Stimulated activated naive CD8-positive, alpha-beta T cell treated with anti-CD3 and anti-CD28 coated beads, Interleukin-15, Interleukin-2, amounts not matched to agents 100 ng/mL and 50 ng/mL, for 24 hours (primary cell): ENCODE data around the gene RTTN.

Source experiments
- H3K27ac Mint-ChIP-seq: one replicate; pipeline ENCODE4 v1.8.0; 2021; ENCODE audit warnings: mild to moderate bottlenecking, mixed read lengths
- H3K27me3 Mint-ChIP-seq: one replicate; pipeline ENCODE4 v1.8.0; 2021; ENCODE audit warnings: mixed read lengths
- H3K36me3 Mint-ChIP-seq: one replicate; pipeline ENCODE4 v1.8.0; 2021; ENCODE audit warnings: low read depth, mixed read lengths
- H3K4me1 Mint-ChIP-seq: one replicate; pipeline ENCODE4 v1.8.0; 2021; ENCODE audit warnings: low read depth, mixed read lengths
- H3K4me3 Mint-ChIP-seq: one replicate; pipeline ENCODE4 v1.8.0; 2021; ENCODE audit warnings: mild to moderate bottlenecking, mixed read lengths
- H3K9me3 Mint-ChIP-seq: one replicate; pipeline ENCODE4 v1.8.0; 2021; ENCODE audit warnings: mixed read lengths

Gene RTTN

GRCh38 chr18:69956665-69957620, 248.5 kb downstream of the RTTN start:
- Mint-ChIP-seq H3K9me3 (peaks cover 4% of the 10 kb centered on the region), H3K4me1 (peaks cover 12% of the 10 kb centered on the region), H3K27me3 (no peaks in the 10 kb centered on the region), H3K27ac (no peak overlapping the region), H3K36me3 (peaks cover 15% of the 10 kb centered on the region), H3K4me3 (no peak overlapping the region)

- H3K4me1 Mint-ChIP-seq: peaks cover 12% of the 10 kb centered on the region
- H3K27me3 Mint-ChIP-seq: no peaks in the 10 kb centered on the region
- peaks cover 18% of the 10 kb centered on the region for H3K36me3 Mint-ChIP-seq
- no peak overlapping the region for H3K4me3 Mint-ChIP-seq
- peaks cover 8% of the 10 kb centered on the region for H3K9me3 Mint-ChIP-seq
- no peak overlapping the region for H3K27ac Mint-ChIP-seq
Observed at GRCh38 chr18:69956057-69956456, 249.4 kb downstream of the RTTN start.

DNA sequence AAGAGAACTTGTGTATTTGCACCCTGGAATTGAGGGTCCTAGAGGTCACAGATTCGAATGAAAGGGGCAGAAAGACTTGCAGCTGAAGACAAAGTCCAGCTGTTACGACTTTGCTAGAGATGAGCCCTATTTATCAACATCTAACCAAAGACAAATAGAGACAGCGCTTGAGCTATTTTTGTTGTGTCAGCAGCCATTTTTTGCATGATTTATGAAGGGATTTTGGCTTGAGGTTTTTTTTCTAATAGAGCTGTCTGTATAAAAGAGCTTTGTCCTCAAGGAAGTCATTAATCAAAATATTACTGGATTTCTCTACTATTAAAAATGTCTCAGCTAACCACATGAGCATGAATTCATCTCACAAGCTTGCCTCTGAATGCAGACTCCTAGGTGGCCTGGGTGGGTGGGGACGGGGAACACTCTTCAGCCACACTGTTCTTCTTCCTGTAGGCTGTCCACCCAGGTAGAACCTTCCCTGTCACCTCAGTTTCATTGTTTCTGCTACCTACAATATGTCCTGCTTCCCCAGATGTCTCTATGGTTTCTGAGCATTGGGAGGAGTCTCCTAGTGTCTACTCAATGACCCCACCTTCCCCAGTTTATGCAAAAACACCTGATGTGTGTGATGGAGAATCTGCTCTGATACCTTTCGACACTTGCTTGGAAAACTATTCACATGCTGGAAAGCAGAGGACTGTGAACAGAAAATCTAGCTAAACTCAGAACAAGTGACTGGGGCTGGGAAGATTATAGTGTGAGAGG, 250.6 kb downstream of the RTTN start:
- Mint-ChIP-seq H3K27me3 (no peaks in the 10 kb centered on the region), H3K4me1 (peaks cover 12% of the 10 kb centered on the region), H3K27ac (peak overlapping the region; percentile 56), H3K4me3 (no peak overlapping the region), H3K36me3 (peaks cover 18% of the 10 kb centered on the region), H3K9me3 (peaks cover 8% of the 10 kb centered on the region)

DNA sequence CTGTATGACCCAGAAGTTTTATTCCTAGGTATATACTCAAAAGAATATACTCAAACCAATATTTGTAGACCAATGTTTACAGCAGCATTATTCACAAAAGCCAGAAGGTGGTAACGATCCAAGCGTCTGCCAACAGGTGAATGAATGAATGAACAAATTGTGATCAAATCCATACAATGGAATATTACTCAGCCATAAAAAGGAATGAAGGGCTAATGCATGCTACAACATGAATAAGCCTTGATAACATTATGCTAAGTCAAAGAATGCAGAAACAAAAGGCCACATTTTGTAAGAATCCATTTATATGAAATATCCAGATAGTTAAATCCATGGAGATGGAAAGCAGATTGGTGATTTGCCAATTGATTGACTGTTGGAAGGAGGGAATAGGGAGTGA, 252.3 kb downstream of the RTTN start:
- Mint-ChIP-seq H3K27me3 (no peaks in the 10 kb centered on the region), H3K27ac (peak overlapping the region; percentile 10), H3K9me3 (peaks cover 6% of the 10 kb centered on the region), H3K4me1 (peaks cover 12% of the 10 kb centered on the region), H3K36me3 (peaks cover 18% of the 10 kb centered on the region), H3K4me3 (no peak overlapping the region)
